Keratinocyte (primary cell): ENCODE results near the gene EPG5. TPM values are rescaled to one million over a fixed set of nuclear protein-coding genes. Genes with fewer than 3 reads are reported as not detected.

Experiments
- DNase-seq: peaks from one replicate; pipeline ENCODE4 v3.0.0-alpha.2; 2011; ENCODE audit warnings: low read depth, missing footprints, low spot score
- FAIRE-seq: peaks from 2 replicates; lab custom pipeline; 2011; peaks lifted over from hg19 to GRCh38; lab: Jason Lieb, UNC
- H2AFZ ChIP-seq: 2 replicates; pipeline ENCODE4 v1.6.0; 2012; ENCODE audit warnings: low read length, control low read depth, inconsistent platforms; ENCODE audit not compliant: control insufficient read depth
- H3K27ac ChIP-seq: 2 replicates; pipeline ENCODE4 v1.5.1; 2011; ENCODE audit warnings: low read length; ENCODE audit not compliant: control insufficient read depth, insufficient read depth
- H3K27me3 ChIP-seq: 3 replicates; pipeline ENCODE4 v1.6.0; 2011; ENCODE audit warnings: low read length; ENCODE audit not compliant: control insufficient read depth, insufficient read depth; ENCODE audit errors: extremely low read depth
- H3K36me3 ChIP-seq, 2 experiments: 2 replicates in 1 of 2; 3 replicates in 1 of 2; pipeline ENCODE4 v1.5.1; 2011; ENCODE audit warnings: low read length in 2 of 2, mild to moderate bottlenecking in 1 of 2; ENCODE audit not compliant: control insufficient read depth in 2 of 2, insufficient read depth in 2 of 2; ENCODE audit errors: extremely low read depth in 1 of 2
- H3K4me1 ChIP-seq: 3 replicates; pipeline ENCODE4 v1.5.1; 2011; ENCODE audit warnings: low read length; ENCODE audit not compliant: control insufficient read depth, insufficient read depth; ENCODE audit errors: extremely low read depth
- H3K4me2 ChIP-seq: 3 replicates; pipeline ENCODE4 v1.6.0; 2011; ENCODE audit warnings: low read depth, low read length; ENCODE audit not compliant: control insufficient read depth, insufficient read depth; ENCODE audit errors: extremely low read depth
- H3K4me3 ChIP-seq, 3 experiments: fragments of 200-600 bp in 1 of 3; sonication (generic) in 1 of 3; 2 replicates in 2 of 3; 3 replicates in 1 of 3; pipeline ENCODE4 v1.5.1; 2011 to 2016; ENCODE audit warnings: low read length in 3 of 3, mild to moderate bottlenecking in 3 of 3, control low read depth in 2 of 3, inconsistent platforms in 1 of 3, low read depth in 1 of 3, mixed read lengths in 1 of 3, mixed run types in 1 of 3, moderate library complexity in 1 of 3; ENCODE audit not compliant: control insufficient read depth in 2 of 3, insufficient read depth in 2 of 3; ENCODE audit errors: extremely low read depth in 1 of 3
- H3K79me2 ChIP-seq: 2 replicates; pipeline ENCODE4 v1.6.0; 2012; ENCODE audit warnings: low read length; ENCODE audit not compliant: control insufficient read depth, insufficient read depth
- H3K9ac ChIP-seq: 3 replicates; pipeline ENCODE4 v1.6.0; 2011; ENCODE audit warnings: low read length; ENCODE audit not compliant: control insufficient read depth, insufficient read depth; ENCODE audit errors: extremely low read depth
- H3K9me1 ChIP-seq: 3 replicates; pipeline ENCODE4 v1.6.0; 2011; ENCODE audit warnings: low read length; ENCODE audit not compliant: control insufficient read depth, insufficient read depth; ENCODE audit errors: extremely low read depth
- H3K9me3 ChIP-seq: 2 replicates; pipeline ENCODE4 v1.5.1; 2012; ENCODE audit warnings: low read depth, low read length; ENCODE audit not compliant: control insufficient read depth
- H4K20me1 ChIP-seq: 3 replicates; pipeline ENCODE4 v1.6.0; 2011; ENCODE audit warnings: low read length; ENCODE audit not compliant: control insufficient read depth, insufficient read depth; ENCODE audit errors: extremely low read depth
- CTCF ChIP-seq, 3 experiments: IDR thresholded peaks in 1 of 3; conservative IDR thresholded peaks in 1 of 3; optimal IDR thresholded peaks in 1 of 3; 2 replicates in 2 of 3; 3 replicates in 1 of 3; pipeline versions ENCODE3 to v1.5.1; 2011; ENCODE audit warnings: low read length in 3 of 3, mild to moderate bottlenecking in 3 of 3, moderate library complexity in 2 of 3, control low read depth in 1 of 3, inconsistent platforms in 1 of 3; ENCODE audit not compliant: insufficient read depth in 2 of 3; ENCODE audit errors: extremely low read depth in 1 of 3
- EZH2 ChIP-seq: IDR thresholded peaks from one replicate; pipeline ENCODE4 v1.6.1; 2012; ENCODE audit warnings: inconsistent platforms, mild to moderate bottlenecking, low read length, moderate library complexity
- dilution Hi-C: fragments of 300-500 bp; cut with MboI; formaldehyde crosslinking; loops from one replicate; pipeline ENCODE4 v1.7.0; 2020; ENCODE audit warnings: low sequenced_read_pairs; ENCODE audit not compliant: extremely low pct_ligation_motif_present
- polyA plus RNA-seq, 5 experiments: library from polyadenylated mRNA; depleted of rRNA in 3 of 5; stranded (reverse) in 3 of 5; stranded (forward) in 1 of 5; unstranded in 1 of 5; fragments of >200 nt; gene quantifications; 1 replicate in 1 of 5; 2 replicates in 3 of 5; 3 replicates in 1 of 5; pipeline versions ENCODE4 v1.2.1 to v1.2.3, GENCODE V29; 2011 to 2012; ENCODE audit warnings: missing spikeins in 2 of 5, low read depth in 1 of 5, low replicate concordance in 1 of 5

EPG5 gene
- polyA plus RNA-seq, 1 donor (not counting 4 experiments of a cell fraction or from before 2014, with no cell fraction given): 17.8 TPM

- no peak overlapping the region for H3K4me2 ChIP-seq
- dilution Hi-C loops: no loop called here
Measured at GRCh38 chr18:45843019-45843418, 124.1 kb downstream of the EPG5 start.

DNA sequence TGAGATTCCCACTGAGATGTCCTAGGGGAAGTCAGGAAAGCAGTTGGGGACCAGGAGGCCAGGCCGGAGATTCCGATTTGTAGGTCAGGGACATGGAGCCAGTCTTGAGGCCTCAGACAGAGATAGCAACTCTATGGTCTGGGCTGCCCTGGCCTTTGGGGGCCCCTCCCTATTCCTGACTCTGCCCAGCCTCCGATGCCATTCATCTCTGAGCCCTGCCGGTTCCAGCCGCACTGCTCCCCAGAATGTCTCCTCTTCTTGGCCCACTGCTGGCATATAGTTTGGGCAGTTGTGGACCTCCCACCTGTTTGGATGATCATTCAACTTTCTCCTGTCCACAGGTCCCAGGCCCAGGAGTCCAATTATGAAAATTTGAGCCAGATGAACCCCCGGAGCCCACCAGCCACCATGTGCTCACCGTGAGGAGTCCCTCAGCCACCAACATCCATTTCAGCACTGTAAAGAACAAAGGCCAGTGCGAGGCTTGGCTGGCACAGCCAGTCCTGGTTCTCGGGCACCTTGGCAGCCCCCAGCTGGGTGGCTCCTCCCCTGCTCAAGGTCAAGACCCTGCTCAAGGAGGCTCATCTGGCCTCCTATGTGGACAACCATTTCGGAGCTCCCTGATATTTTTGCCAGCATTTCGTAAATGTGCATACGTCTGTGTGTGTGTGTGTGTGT is 125.2 kb downstream of the EPG5 start:
- H3K36me3 ChIP-seq: no peaks in the 10 kb centered on the region
- no peak for DNase-seq
- H3K4me3 ChIP-seq: no peak overlapping the region
- H3K9ac ChIP-seq: no peak overlapping the region
- H2AFZ ChIP-seq: no peak overlapping the region
- no peaks in the 10 kb centered on the region for H4K20me1 ChIP-seq
- peaks cover 9% of the 10 kb centered on the region for H3K27me3 ChIP-seq
- H3K9me3 ChIP-seq: no peaks in the 10 kb centered on the region
- FAIRE-seq: no peak
- no peak for TF ChIP-seq EZH2
- no peak for TF ChIP-seq CTCF (optimal IDR thresholded peaks at IDR 0.05 in 1 of 3, IDR thresholded peaks at IDR 0.05 in 1 of 3, conservative IDR thresholded peaks at IDR 0.05 in 1 of 3; ENCODE audit: extremely low read depth in 1 of 3, insufficient read depth in 2 of 3, low read length in 3 of 3)
- dilution Hi-C loops: no loop called here
- no peak overlapping the region for H3K27ac ChIP-seq
- H3K79me2 ChIP-seq: no peaks in the 10 kb centered on the region
- H3K4me1 ChIP-seq: peaks cover 18% of the 10 kb centered on the region
- no peak overlapping the region for H3K4me2 ChIP-seq
- H3K9me1 ChIP-seq: no peaks in the 10 kb centered on the region

More at GRCh38 chr18:45843019-45843418, 124.1 kb downstream of the EPG5 start:
- Histone ChIP-seq H3K79me2 (no peaks in the 10 kb centered on the region), H3K36me3 (no peaks in the 10 kb centered on the region), H4K20me1 (no peaks in the 10 kb centered on the region), H3K9ac (no peak overlapping the region), H3K9me3 (no peaks in the 10 kb centered on the region), H2AFZ (no peak overlapping the region), H3K27ac (no peak overlapping the region), H3K27me3 (peaks cover 7% of the 10 kb centered on the region), H3K4me1 (peaks cover 17% of the 10 kb centered on the region), H3K4me3 (no peak overlapping the region), H3K9me1 (no peaks in the 10 kb centered on the region)
- FAIRE-seq (no peak), DNase-seq (no peak)
- TF ChIP-seq EZH2: no peak
- TF ChIP-seq CTCF (optimal IDR thresholded peaks at IDR 0.05 in 1 of 3, IDR thresholded peaks at IDR 0.05 in 1 of 3, conservative IDR thresholded peaks at IDR 0.05 in 1 of 3; ENCODE audit: extremely low read depth in 1 of 3, insufficient read depth in 2 of 3, low read length in 3 of 3): no peak
